Lung (tissue), 12 donors: ENCODE results near the gene HDAC4. TPM values are rescaled to one million over a fixed set of nuclear protein-coding genes. Genes with fewer than 3 reads are reported as not detected.

Experiments
- ATAC-seq: fragments of 200-7000 bp; cut with Tn5 transposase; one replicate; pipeline ENCODE4 v1.9.1; 2020; ENCODE audit warnings: moderate number of reproducible peaks; ENCODE audit not compliant: insufficient read depth, low FRiP score
- DNase-seq, 3 donors: peaks; one replicate each; pipeline ENCODE4 v3.0.0-alpha.2; 2013 to 2017
- H3K27ac ChIP-seq, 2 donors: one replicate each; pipeline ENCODE4 v1.5.1; 2013; ENCODE audit warnings: mild to moderate bottlenecking in 2 of 2, moderate library complexity in 2 of 2, control low read depth in 1 of 2, inconsistent platforms in 1 of 2, low read depth in 1 of 2, low read length in 1 of 2
- H3K27me3 ChIP-seq, 3 donors: one replicate each; pipeline ENCODE4 v1.5.1; 2013; ENCODE audit warnings: low read length in 2 of 3; ENCODE audit not compliant: control insufficient read depth in 3 of 3, insufficient read depth in 3 of 3
- H3K36me3 ChIP-seq, 4 donors: one replicate each; pipeline ENCODE4 v1.5.1; 2013; ENCODE audit warnings: low read length in 4 of 4, mild to moderate bottlenecking in 1 of 4, moderate library complexity in 1 of 4; ENCODE audit not compliant: control insufficient read depth in 4 of 4, insufficient read depth in 4 of 4
- H3K4me1 ChIP-seq, 5 donors: one replicate each; pipeline ENCODE4 v1.5.1; 2013; ENCODE audit warnings: low read length in 5 of 5, mild to moderate bottlenecking in 2 of 5, moderate library complexity in 1 of 5; ENCODE audit not compliant: control insufficient read depth in 5 of 5, insufficient read depth in 5 of 5
- H3K4me3 ChIP-seq: one replicate; pipeline ENCODE4 v1.5.1; 2013; ENCODE audit warnings: mild to moderate bottlenecking, control low read depth, moderate library complexity
- H3K9ac ChIP-seq, 2 donors: one replicate each; pipeline ENCODE4 v1.5.1; 2013; ENCODE audit warnings: low read length in 2 of 2, control low read depth in 1 of 2; ENCODE audit not compliant: insufficient read depth in 1 of 2
- H3K9me3 ChIP-seq, 4 donors: one replicate each; pipeline ENCODE4 v1.5.1; 2013; ENCODE audit warnings: low read length in 3 of 4, mild to moderate bottlenecking in 1 of 4, moderate library complexity in 1 of 4; ENCODE audit not compliant: control insufficient read depth in 4 of 4, insufficient read depth in 3 of 4
- CTCF ChIP-seq: IDR thresholded peaks from 2 replicates; pipeline ENCODE4 v1.5.1; 2012; ENCODE audit warnings: mild to moderate bottlenecking; ENCODE audit errors: control extremely low read depth, extremely low read depth
- WGBS, 2 donors: extraction: QIAGEN DNeasy Blood & Tissue Kit; methylation state at CpG; one replicate each; pipeline ENCODE4 v1.1.7; 2013; 5-methylcytosine and 5-hydroxymethylcytosine counted together
- polyA plus RNA-seq, 2 donors: library from polyadenylated mRNA; stranded (reverse); fragments of 200-250 nt; gene quantifications; one replicate each; pipeline ENCODE4 v1.2.1, GENCODE V29; 2013
- total RNA-seq, 2 donors: library from RNA; depleted of rRNA in 1 of 2; stranded (reverse); fragments of >200 nt in 1 of 2; gene quantifications; one replicate each; pipeline ENCODE4 v1.2.1, GENCODE V29; 2014 to 2021
- donor health status: control.
- donor health status: control.
- donor health status: Bipolar disorder and iron deficiency.
- donor health status: healthy.
- donor health status: DM: yes; HTN: yes; CAD: no.

The HDAC4 gene
- total and polyA plus RNA-seq, 4 donors, result 6.9 to 47.7 (median 20.7) TPM

- no peak for TF ChIP-seq CTCF
- DNase-seq, result peak; percentile 77 to 81 (median 80)
- WGBS, 2 donors, result 61 to 62% methylated on average over 20 of the region's 20 CpGs
- Histone ChIP-seq H3K27ac (no peak overlapping the region), H3K4me1 (peaks cover 0 to 38% (median 13%) of the 10 kb centered on the region in 5 donors), H3K27me3 (peaks cover 0 to 5% (median 0%) of the 10 kb centered on the region in 3 donors), H3K4me3 (no peak overlapping the region), H3K9ac (no peak overlapping the region), H3K36me3 (no peaks in the 10 kb centered on the region), H3K9me3 (no peaks in the 10 kb centered on the region)
- peak; percentile 16 for ATAC-seq
These were observed 44.1 kb upstream of the HDAC4 start for GRCh38 chr2:239444626-239445577.

DNA sequence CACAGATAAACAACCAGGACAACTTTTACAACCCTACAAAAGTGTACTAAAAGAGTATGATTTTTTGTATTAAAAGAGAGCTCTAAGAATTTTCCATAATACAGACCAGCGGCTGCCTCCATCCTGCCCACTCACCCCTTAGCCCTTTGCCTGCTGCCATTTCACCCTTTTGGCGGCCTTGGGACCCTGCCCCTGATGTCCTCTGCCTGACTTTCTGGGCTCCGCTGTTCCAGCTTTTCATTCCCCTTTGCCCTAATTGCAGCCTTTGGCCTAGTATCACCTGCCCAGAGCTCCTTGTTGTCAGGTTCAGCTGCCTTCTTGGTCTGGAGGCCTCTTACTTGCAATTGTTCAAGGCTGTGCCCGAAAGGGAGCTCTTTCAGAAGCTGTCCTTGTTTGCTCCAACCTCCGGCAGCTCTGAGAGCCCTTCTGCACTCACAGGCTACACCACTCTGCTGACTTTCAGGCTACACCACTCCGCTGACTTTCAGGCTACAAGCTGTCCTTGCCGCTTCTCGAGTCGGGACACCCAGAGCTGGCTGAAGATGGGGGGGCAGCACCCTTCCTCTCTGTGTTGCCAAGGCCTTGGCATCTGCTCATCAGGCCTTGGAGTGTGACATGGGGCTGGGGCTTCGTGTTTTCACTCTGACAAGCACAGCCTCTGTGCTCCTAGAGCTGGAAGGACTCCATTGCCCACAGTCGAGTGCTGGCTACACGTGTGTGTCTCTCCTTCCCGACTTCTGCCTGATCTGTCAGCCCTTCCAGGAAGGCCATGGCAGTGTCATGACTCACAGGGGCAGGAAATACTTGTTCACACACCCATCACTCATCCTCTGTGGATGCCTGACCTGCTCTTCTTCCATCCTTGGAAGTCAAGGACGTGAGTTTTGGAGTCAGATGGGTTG lies 43.1 kb upstream of the HDAC4 start:
- Histone ChIP-seq H3K36me3 (no peaks in the 10 kb centered on the region), H3K4me3 (no peak overlapping the region), H3K27ac (no peak overlapping the region), H3K9me3 (no peaks in the 10 kb centered on the region), H3K27me3 (peaks cover 0 to 7% (median 0%) of the 10 kb centered on the region in 3 donors), H3K9ac (no peak overlapping the region), H3K4me1 (peaks cover 0 to 40% (median 16%) of the 10 kb centered on the region in 5 donors)
- no peak for TF ChIP-seq CTCF
- 79 to 93% methylated on average over 14 of the region's 14 CpGs for WGBS, 2 donors
- ATAC-seq (peak; percentile 49), DNase-seq (no peak)

GRCh38 chr2:239443102-239443620 lies 42.3 kb upstream of the HDAC4 start:
- H3K9me3 ChIP-seq, result no peaks in the 10 kb centered on the region
- DNase-seq, result no peak
- no peak overlapping the region for H3K27ac ChIP-seq
- H3K36me3 ChIP-seq, result no peaks in the 10 kb centered on the region
- WGBS, 2 donors, result 96 to 99% methylated on average over 8 of the region's 8 CpGs
- peaks cover 0 to 40% (median 16%) of the 10 kb centered on the region in 5 donors for H3K4me1 ChIP-seq
- H3K4me3 ChIP-seq, result no peak overlapping the region
- TF ChIP-seq CTCF, result no peak
- H3K9ac ChIP-seq, result no peak overlapping the region
- ATAC-seq, result no peak
- H3K27me3 ChIP-seq, result peaks cover 0 to 7% (median 0%) of the 10 kb centered on the region in 3 donors
